ENCODE data around the gene PPP2R1A. TPM values are rescaled to one million over a fixed set of nuclear protein-coding genes. Genes with fewer than 3 reads are reported as not detected.

PPP2R1A gene

Small RNAs within 50 kb of the gene (small RNA-seq; reads per million reads assigned to genes)
- gene MIR6801 (ENCODE audit: low read depth): not detected
- gene RF00019 (ENCODE audit: low read depth): not detected
- gene RPL37P23 (ENCODE audit: low read depth): not detected
